GM18508 (cell line): Measurements from ENCODE around the gene TMEM59.
A peak's percentile ranks its signal among the peaks of the same experiment; 100 is the strongest.
"Not testable (repeated sequence)": the region's sequence is repeated elsewhere in the genome, so short reads cannot be mapped to it uniquely, and the experiment has no call there.

ENCODE experiments used
- ATAC-seq: cut with Tn5 transposase; IDR thresholded peaks from one replicate; pipeline ENCODE4 v1.9.1; 2021; ENCODE audit warnings: moderate number of reproducible peaks; ENCODE audit not compliant: insufficient read depth, unreplicated experiment

Gene TMEM59

GRCh38 chr1:54052934-54053744, at the start of gene TMEM59, which contains the start of gene TCEANC2:
TMEM59 (minus strand) TSS chr1:54053204; CDS start chr1:54053188, 16 bp downstream.
TCEANC2 (plus strand) TSS chr1:54053608; CDS start chr1:54054423, 815 bp downstream.
- ATAC-seq = peak; percentile 79

- ATAC-seq = no peak
Measured at GRCh38 chr1:54100500-54100899, 47.5 kb upstream of the TMEM59 start.

- ATAC-seq = no peak
Measured at GRCh38 chr1:54099061-54099610, 46.1 kb upstream of the TMEM59 start.

GRCh38 chr1:54096877-54097240, 43.9 kb upstream of the TMEM59 start:
- ATAC-seq = no peak

- no peak for ATAC-seq
Measured at GRCh38 chr1:54096227-54096876, 43.3 kb upstream of the TMEM59 start.

- no peak for ATAC-seq
Measured at GRCh38 chr1:54095546-54096226, 42.7 kb upstream of the TMEM59 start.

GRCh38 chr1:54094730-54095105, 41.7 kb upstream of the TMEM59 start:
- ATAC-seq = not testable (repeated sequence)

GRCh38 chr1:54094001-54094729, 41.2 kb upstream of the TMEM59 start:
- no peak for ATAC-seq

- ATAC-seq = no peak
Measured at GRCh38 chr1:54091666-54092065, 38.7 kb upstream of the TMEM59 start.

- no peak for ATAC-seq
Measured at GRCh38 chr1:54088385-54088784, 35.4 kb upstream of the TMEM59 start.

GRCh38 chr1:54086754-54087153, 33.8 kb upstream of the TMEM59 start:
- no peak for ATAC-seq

GRCh38 chr1:54084794-54085193, 31.8 kb upstream of the TMEM59 start:
- ATAC-seq = no peak

GRCh38 chr1:54081306-54082270, 28.6 kb upstream of the TMEM59 start:
- ATAC-seq = no peak

- no peak for ATAC-seq
Measured at GRCh38 chr1:54080598-54081049, 27.6 kb upstream of the TMEM59 start.

- ATAC-seq = no peak
Measured at GRCh38 chr1:54077359-54077758, 24.4 kb upstream of the TMEM59 start.

GRCh38 chr1:54070171-54070837, 17.3 kb upstream of the TMEM59 start:
- ATAC-seq = no peak

GRCh38 chr1:54069791-54070170, 16.8 kb upstream of the TMEM59 start:
- no peak for ATAC-seq

GRCh38 chr1:54064299-54064698, 11.3 kb upstream of the TMEM59 start:
- ATAC-seq = no peak

- no peak for ATAC-seq
Measured at GRCh38 chr1:54054438-54054749, 1.4 kb upstream of the TMEM59 start.
